VCaP (cell line): ENCODE measurements around the gene TRMT11.

ENCODE experiments used
- H3K27ac ChIP-seq: fragments of 450-650 bp; 2 replicates; pipeline ENCODE4 v1.5.1; 2017
- TF ChIP-seq, protein P1 (sequence below): fragments of 450-650 bp; conservative IDR thresholded peaks from 2 replicates; pipeline ENCODE4 v1.5.1; 2017; ENCODE audit warnings: mild to moderate bottlenecking, moderate library complexity

Gene TRMT11

DNA sequence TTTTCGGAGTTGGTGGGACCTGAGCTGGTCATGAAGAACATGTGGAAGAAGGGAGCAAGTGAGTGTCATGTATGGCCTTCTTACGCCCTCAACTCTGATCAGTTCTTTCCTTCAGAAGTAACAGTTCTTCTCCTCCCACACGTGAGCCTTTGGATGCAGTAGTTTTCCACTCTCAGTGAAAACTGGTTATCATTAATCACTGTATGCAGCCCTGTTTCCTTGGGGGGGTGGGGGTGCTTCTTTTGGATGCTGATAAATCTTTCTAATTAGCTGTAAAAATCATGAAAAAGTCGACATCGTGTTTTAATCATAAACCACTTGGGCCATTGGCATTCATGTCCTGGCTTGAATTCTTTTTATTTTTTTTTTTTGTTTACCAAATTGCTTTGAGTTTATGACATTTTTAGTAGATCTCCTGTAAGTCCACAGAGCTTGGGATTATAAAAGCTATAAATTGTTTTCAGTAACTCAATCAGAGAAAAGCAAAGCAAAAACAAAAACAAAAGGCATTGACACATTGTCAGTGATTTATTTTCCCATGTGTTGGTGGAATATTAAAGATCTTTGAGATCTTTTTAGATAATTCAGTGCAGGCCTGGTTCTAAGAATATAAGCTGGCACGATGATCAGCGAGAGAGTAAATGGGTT is 84.8 kb downstream of the TRMT11 start:
- H3K27ac ChIP-seq = no peak overlapping the region
- TF ChIP-seq, protein P1, sequence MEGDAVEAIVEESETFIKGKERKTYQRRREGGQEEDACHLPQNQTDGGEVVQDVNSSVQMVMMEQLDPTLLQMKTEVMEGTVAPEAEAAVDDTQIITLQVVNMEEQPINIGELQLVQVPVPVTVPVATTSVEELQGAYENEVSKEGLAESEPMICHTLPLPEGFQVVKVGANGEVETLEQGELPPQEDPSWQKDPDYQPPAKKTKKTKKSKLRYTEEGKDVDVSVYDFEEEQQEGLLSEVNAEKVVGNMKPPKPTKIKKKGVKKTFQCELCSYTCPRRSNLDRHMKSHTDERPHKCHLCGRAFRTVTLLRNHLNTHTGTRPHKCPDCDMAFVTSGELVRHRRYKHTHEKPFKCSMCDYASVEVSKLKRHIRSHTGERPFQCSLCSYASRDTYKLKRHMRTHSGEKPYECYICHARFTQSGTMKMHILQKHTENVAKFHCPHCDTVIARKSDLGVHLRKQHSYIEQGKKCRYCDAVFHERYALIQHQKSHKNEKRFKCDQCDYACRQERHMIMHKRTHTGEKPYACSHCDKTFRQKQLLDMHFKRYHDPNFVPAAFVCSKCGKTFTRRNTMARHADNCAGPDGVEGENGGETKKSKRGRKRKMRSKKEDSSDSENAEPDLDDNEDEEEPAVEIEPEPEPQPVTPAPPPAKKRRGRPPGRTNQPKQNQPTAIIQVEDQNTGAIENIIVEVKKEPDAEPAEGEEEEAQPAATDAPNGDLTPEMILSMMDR = no peak

DNA sequence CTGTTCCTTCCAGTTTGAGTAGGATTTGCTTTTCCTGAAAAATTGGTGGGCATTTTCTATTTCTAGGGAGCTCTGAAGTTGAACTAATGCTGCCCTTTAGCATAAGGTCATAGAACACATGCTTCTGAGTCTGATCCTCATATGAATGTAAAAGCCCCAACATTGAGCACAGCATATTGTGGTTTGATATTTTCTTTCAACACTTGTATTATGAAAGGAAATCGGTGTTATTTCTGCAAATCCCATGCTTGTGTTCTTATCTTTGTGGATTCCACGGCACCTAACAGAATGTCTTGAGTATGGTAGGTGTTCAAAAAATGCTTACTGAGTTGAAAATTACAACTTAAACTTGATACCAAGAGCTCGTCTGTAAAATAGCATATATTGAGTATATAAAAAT is 85.8 kb downstream of the TRMT11 start:
- TF ChIP-seq, protein P1 = no peak
- no peak overlapping the region for H3K27ac ChIP-seq

DNA sequence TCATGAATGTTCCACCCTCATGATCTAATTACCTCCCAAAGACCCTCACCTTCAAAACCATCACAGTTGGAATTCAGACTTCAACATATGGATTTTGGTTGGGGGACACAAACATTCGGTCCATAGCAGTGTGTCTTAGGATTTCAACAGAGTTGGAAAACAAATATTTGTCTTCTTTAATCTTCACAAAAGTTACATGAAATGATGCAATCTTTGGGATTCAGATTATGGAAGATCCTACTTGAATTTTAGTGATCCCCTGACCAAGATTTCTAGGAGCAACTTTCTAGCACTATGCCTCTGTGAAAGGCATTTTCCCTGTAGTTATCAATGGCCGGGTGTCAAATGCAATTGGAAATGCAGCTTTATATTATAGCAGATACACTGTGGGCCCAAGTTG is 86.5 kb downstream of the TRMT11 start:
- no peak overlapping the region for H3K27ac ChIP-seq
- TF ChIP-seq, protein P1 = no peak

DNA sequence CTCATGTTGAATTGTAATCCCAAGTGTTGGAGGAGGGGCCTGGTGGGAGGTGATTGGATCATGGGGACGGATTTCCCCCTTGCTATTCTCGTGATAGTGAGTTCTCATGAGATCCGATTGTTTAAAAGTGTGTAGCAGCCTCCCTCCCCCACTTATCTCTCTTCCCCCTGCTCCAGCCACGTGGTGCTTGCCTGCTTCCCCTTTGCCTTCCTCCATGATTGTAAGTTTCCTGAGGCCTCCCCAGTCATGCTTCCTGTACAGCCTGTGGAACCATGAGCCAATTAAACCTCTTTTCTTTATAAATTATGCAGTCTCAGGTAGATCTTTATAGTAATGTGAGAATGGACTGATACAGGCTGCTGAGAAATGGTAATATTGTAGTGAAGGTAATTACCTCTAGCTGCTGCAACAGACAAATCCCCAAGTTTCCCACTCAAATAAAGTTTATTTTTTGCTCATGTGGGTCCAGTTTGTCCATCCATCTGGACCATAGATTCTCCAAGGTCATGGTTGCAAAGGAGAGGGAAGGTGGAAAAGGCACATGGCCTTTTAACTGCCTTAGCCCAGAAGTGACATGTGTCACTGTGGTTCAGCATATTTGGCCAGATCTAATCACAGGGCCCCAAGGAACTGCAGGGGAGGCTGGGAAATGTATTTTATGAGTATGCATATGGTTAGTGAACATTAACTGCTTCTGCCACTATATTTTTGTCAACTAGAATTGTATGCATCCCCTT is 89.2 kb downstream of the TRMT11 start:
- no peak overlapping the region for H3K27ac ChIP-seq
- TF ChIP-seq, protein P1 = no peak

DNA sequence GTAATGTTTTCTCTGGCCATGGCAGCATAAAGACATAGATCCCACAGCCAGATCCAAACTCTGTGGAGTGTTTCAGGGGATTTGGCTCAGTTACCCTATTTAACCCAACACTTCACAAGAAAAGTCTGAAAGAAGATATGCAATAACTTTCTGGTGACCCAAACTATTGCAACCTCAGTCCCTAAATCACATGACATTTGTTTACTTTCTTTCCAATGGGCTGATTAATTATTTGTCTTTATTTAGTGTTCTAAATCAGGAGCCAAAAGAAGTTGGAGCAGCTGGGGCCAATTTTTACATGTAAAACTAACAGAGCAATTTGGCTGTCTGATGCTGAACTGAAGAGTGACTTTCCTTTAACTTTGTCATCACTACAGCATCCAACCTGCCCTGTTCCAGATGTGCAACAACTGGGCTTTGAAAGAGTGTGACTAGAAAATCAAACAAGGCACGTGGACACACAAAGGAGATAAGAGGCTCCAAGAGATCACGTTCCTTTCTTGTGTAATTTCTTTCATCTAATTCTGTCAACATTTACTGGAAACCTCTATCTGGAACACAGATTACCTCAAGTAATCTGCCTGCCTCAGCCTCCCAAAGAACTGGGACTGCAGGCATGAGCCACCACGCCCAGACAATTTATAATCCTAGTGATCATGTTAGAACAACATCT is 90.8 kb downstream of the TRMT11 start:
- TF ChIP-seq, protein P1 = no peak
- no peak overlapping the region for H3K27ac ChIP-seq

DNA sequence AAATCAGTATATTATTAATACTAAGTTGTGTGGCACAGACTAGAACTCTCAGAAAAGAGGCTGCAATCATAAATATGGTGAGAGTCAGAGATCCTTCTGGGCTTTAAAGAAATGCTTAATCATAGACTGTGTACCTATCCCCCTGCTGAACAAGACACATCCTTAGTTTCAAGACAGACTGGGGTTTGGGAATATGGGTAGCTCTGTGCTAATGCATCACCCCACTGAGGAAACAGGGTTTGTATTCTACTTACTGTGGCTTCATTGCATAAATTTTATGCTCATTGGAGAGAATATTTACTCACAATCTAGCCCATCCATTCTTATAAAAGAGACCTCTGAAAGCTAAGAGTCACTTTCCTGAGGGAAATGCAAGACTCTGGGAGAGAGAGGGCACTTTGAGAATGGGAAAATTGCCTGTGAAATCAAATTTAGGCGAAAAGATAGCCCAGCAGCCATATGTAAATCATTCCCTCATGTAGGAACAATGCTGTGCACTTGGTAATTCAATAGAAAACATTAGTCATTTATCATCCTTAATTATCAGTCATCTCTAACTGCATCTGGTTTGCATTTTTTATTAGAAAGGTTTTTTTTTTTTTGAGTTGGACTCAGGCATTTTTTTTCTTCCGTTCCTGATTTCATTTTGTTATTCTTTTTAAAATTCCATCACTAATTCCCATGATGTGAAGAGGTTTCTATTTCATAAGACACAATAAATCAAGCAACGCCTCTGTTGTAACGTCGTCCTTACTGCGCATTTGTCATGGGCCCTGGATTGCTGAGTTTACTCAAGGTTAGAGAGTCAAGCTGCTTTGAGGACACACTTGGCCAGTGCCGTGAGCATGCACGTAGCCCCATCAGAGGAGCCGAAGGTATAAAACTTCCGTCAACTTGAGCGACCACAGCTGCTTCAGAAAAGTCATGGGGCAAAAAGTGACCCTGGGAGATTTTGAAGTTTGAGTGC is 91.8 kb downstream of the TRMT11 start:
- H3K27ac ChIP-seq = no peak overlapping the region
- TF ChIP-seq, protein P1 = no peak

DNA sequence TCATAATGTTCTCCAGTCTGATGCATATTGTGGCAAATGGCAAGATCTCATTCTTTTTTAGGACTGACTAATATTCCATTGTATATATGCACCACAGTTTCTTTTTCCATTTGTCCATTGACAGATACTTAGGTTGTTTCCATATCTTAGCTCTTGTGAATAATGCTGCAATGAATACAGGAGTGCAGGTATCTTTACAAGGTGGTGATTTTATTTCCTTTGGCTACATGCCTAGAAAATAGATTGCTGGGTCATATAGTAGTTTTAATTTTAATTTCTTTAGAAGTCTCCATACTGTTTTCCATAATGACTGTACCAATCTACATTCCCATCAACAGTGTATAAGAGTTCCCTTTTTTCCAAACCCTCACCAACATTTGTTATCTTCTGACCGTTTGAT is 97.5 kb downstream of the TRMT11 start:
- no peak overlapping the region for H3K27ac ChIP-seq
- TF ChIP-seq, protein P1 = no peak
